Neural crest cell (in vitro differentiated cells): ENCODE data around the gene TMEM269. TPM values are rescaled to one million over a fixed set of nuclear protein-coding genes. Genes with fewer than 3 reads are reported as not detected.

Experiments used
- DNase-seq: peaks from one replicate; pipeline ENCODE4 v3.0.0; 2021; ENCODE audit warnings: low read depth, mixed read lengths, low spot score
- H3K27ac Mint-ChIP-seq: one replicate; pipeline ENCODE4 v1.8.0; 2021; ENCODE audit warnings: mild to moderate bottlenecking, mixed read lengths; ENCODE audit not compliant: unreplicated experiment
- H3K27me3 Mint-ChIP-seq: 2 replicates; pipeline ENCODE4 v1.8.0; 2021; ENCODE audit warnings: low read depth, mild to moderate bottlenecking, mixed read lengths
- H3K36me3 Mint-ChIP-seq: 2 replicates; pipeline ENCODE4 v1.8.0; 2021; ENCODE audit warnings: low read depth, mild to moderate bottlenecking, mixed read lengths
- H3K4me1 Mint-ChIP-seq: 2 replicates; pipeline ENCODE4 v1.8.0; 2021; ENCODE audit warnings: mixed read lengths
- H3K4me3 Mint-ChIP-seq: one replicate; pipeline ENCODE4 v1.8.0; 2021; ENCODE audit warnings: mild to moderate bottlenecking, mixed read lengths
- H3K9me3 Mint-ChIP-seq: 2 replicates; pipeline ENCODE4 v1.8.0; 2021; ENCODE audit warnings: mixed read lengths
- total RNA-seq: library from RNA; stranded (reverse); gene quantifications from 2 replicates; pipeline ENCODE4 v1.2.1, GENCODE V29; 2021
- TF ChIP-seq, protein P1 (sequence below): fragments of 200-600 bp; sonication (generic); conservative IDR thresholded peaks from 2 replicates; pipeline ENCODE4 v1.5.0; 2021; ENCODE audit warnings: antibody characterized with exemption, mild to moderate bottlenecking

Gene TMEM269
- total RNA-seq, 1 donor from 2014 or later: 0.70 TPM

DNA sequence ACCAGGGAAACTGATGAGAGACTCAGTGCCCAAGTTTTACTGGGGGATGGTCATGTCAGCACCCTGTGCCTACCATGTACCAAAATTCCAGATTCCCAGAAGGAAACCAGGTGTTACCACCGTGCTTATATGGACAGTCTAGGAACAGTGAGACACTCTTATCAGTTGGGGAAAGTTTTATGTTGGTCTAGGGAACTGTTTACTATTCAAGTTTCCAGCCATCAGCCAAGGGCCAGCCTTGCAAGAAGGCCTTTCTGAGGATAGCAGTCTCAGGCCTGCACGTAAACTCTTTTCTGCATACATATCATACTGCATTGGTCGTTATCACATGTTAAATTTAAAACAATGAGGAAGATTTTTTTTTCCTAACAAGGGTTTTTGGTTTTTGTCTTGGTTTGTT is 12.6 kb downstream of the TMEM269 start:
- H3K4me3 Mint-ChIP-seq: no peak overlapping the region
- DNase-seq: no peak
- TF ChIP-seq, protein P1, sequence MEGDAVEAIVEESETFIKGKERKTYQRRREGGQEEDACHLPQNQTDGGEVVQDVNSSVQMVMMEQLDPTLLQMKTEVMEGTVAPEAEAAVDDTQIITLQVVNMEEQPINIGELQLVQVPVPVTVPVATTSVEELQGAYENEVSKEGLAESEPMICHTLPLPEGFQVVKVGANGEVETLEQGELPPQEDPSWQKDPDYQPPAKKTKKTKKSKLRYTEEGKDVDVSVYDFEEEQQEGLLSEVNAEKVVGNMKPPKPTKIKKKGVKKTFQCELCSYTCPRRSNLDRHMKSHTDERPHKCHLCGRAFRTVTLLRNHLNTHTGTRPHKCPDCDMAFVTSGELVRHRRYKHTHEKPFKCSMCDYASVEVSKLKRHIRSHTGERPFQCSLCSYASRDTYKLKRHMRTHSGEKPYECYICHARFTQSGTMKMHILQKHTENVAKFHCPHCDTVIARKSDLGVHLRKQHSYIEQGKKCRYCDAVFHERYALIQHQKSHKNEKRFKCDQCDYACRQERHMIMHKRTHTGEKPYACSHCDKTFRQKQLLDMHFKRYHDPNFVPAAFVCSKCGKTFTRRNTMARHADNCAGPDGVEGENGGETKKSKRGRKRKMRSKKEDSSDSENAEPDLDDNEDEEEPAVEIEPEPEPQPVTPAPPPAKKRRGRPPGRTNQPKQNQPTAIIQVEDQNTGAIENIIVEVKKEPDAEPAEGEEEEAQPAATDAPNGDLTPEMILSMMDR: no peak
- peaks cover 4% of the 10 kb centered on the region for H3K4me1 Mint-ChIP-seq
- no peaks in the 10 kb centered on the region for H3K36me3 Mint-ChIP-seq
- no peaks in the 10 kb centered on the region for H3K9me3 Mint-ChIP-seq
- no peaks in the 10 kb centered on the region for H3K27me3 Mint-ChIP-seq
- H3K27ac Mint-ChIP-seq: no peak overlapping the region

DNA sequence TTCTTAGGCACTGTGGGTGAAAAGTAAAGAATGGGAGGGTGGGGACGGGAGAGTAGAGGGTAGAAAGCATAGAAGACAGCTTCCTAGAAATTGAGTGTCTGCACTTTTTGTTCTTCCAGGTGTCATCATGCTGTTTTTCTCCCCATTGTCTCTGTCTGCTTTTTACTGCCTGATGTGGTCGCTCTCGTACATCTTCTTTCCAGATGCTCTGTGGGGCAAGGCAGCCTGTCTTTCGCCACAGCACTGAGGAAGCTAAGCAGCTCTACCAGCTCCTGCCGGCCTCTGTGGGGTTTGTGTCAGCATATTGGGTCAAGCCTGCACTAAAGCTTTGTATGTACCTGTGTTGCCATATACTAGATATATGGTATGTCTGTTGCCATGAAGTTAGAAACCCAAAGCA is 13.2 kb downstream of the TMEM269 start:
- Mint-ChIP-seq H3K36me3 (no peaks in the 10 kb centered on the region), H3K9me3 (no peaks in the 10 kb centered on the region), H3K27ac (no peak overlapping the region), H3K27me3 (no peaks in the 10 kb centered on the region), H3K4me1 (peaks cover 4% of the 10 kb centered on the region), H3K4me3 (no peak overlapping the region)
- no peak for DNase-seq
- TF ChIP-seq, protein P1: no peak

- H3K27ac Mint-ChIP-seq: no peak overlapping the region
- TF ChIP-seq, protein P1: no peak
- no peaks in the 10 kb centered on the region for H3K27me3 Mint-ChIP-seq
- peaks cover 4% of the 10 kb centered on the region for H3K9me3 Mint-ChIP-seq
- H3K4me1 Mint-ChIP-seq: no peaks in the 10 kb centered on the region
- H3K4me3 Mint-ChIP-seq: no peak overlapping the region
- peaks cover 15% of the 10 kb centered on the region for H3K36me3 Mint-ChIP-seq
- DNase-seq: no peak
Observed at GRCh38 chr1:42801832-42802473, 17.2 kb downstream of the TMEM269 start.

DNA sequence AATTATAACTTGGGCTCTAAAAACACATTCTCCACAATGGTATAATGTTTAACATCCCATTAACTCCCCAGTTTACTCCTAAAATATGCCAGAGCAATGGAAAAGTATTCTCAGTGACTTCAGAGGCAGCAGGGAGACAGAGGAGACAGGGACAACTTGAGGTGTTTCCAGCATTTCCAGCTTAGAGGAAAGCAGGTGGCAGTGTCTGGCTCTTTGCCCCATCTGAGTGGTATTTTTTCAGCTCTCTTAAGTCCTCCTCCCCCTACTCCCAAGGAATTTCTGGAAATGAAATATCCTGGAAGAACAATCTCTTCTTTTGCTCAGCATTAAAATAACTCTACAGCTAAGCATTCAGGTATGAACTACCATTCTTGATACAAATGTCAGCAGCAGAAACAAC is 21.4 kb downstream of the TMEM269 start:
- Mint-ChIP-seq H3K27ac (no peak overlapping the region), H3K4me3 (no peak overlapping the region), H3K36me3 (peaks cover 15% of the 10 kb centered on the region), H3K4me1 (no peaks in the 10 kb centered on the region), H3K9me3 (peaks cover 4% of the 10 kb centered on the region), H3K27me3 (no peaks in the 10 kb centered on the region)
- TF ChIP-seq, protein P1: no peak
- no peak for DNase-seq

GRCh38 chr1:42806593-42806992 is 21.8 kb downstream of the TMEM269 start:
- peaks cover 4% of the 10 kb centered on the region for H3K9me3 Mint-ChIP-seq
- no peak for DNase-seq
- H3K36me3 Mint-ChIP-seq: peaks cover 18% of the 10 kb centered on the region
- H3K27me3 Mint-ChIP-seq: no peaks in the 10 kb centered on the region
- peak overlapping the region; percentile 87 for H3K27ac Mint-ChIP-seq
- no peak overlapping the region for H3K4me3 Mint-ChIP-seq
- H3K4me1 Mint-ChIP-seq: no peaks in the 10 kb centered on the region
- TF ChIP-seq, protein P1: no peak
